ENCODE results near the gene LRIG2.

The LRIG2 gene

DNA sequence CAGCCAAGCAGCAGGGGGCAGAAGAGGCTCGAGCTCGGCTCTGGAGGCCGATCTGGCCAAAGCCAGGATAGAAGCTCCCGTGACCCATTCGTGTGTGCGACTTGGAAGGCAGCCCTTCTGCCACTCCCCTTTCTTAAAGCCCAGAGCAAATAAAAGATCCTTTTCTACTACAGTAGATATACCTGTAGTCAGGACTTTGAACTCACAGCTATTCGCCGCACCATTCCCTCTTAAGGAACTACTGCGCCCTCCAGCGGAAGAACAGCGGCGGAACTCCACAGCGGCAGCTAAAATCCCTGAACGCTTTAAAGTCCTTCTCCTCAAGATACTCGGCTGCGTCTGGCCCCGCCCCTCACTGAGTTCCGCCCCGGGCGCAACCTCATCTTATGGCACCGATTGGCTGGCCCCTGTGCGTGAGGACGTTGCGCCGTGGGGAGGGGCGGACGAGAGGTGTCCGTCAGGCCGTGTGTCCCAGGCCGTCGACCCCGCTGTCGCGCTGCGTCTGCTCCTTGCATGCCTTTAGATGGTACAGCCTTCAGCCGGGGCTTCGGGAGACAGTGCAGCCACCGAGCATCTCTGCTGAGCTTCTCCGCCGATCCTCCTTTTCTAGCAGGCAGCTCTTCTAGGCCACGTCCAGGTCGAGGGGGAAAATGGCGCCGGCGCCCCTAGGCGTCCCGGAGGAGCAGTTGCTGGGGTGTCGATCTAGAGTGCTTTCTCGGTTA lies at the start of gene LRIG2 (continued):
- TF ChIP-seq ZNF707 (tag by site-specific recombination; IDR thresholded peaks at IDR 0.05) (no peak), SP2 (tag by site-specific recombination; IDR thresholded peaks at IDR 0.05) (peak; percentile 95), YY2 (tag by site-specific recombination; IDR thresholded peaks at IDR 0.05) (no peak), ZNF544 (tag by site-specific recombination; IDR thresholded peaks at IDR 0.05) (no peak), ZSCAN23 (tag by site-specific recombination; IDR thresholded peaks at IDR 0.05) (no peak), SP7 (tag by site-specific recombination; IDR thresholded peaks at IDR 0.05) (peak; percentile 68; the same call in 1 of the 2 replicates), ZNF350 (tag by site-specific recombination; IDR thresholded peaks at IDR 0.05) (no peak), ZNF585B (tag by site-specific recombination; IDR thresholded peaks at IDR 0.05) (no peak), ZNF48 (tag by site-specific recombination; IDR thresholded peaks at IDR 0.05) (no peak), OSR2 (tag by site-specific recombination; IDR thresholded peaks at IDR 0.05) (no peak), ZNF76 (tag by site-specific recombination; IDR thresholded peaks at IDR 0.05; ENCODE audit: borderline replicate concordance, low read depth) (no peak), ZNF138 (tag by site-specific recombination; IDR thresholded peaks at IDR 0.05; ENCODE audit: borderline replicate concordance) (no peak), REPIN1 (tag by site-specific recombination; IDR thresholded peaks at IDR 0.05; ENCODE audit: low read depth) (peak; percentile 66; the same call in 1 of the 2 replicates), OVOL3 (tag by site-specific recombination; IDR thresholded peaks at IDR 0.05) (no peak), ZNF2 (tag by site-specific recombination; IDR thresholded peaks at IDR 0.05) (peak; percentile 56), FEZF1 (tag by site-specific recombination; IDR thresholded peaks at IDR 0.05) (no peak), ZNF830 (tag by site-specific recombination; IDR thresholded peaks at IDR 0.05; ENCODE audit: low read depth) (no peak), ZNF146 (tag by site-specific recombination; IDR thresholded peaks at IDR 0.05) (no peak), ZFP41 (tag by site-specific recombination; IDR thresholded peaks at IDR 0.05; ENCODE audit: borderline replicate concordance) (no peak), ZNF341 (tag by site-specific recombination; IDR thresholded peaks at IDR 0.05; ENCODE audit: low read depth) (peak; percentile 90)
- TF ChIP-seq, protein P1, sequence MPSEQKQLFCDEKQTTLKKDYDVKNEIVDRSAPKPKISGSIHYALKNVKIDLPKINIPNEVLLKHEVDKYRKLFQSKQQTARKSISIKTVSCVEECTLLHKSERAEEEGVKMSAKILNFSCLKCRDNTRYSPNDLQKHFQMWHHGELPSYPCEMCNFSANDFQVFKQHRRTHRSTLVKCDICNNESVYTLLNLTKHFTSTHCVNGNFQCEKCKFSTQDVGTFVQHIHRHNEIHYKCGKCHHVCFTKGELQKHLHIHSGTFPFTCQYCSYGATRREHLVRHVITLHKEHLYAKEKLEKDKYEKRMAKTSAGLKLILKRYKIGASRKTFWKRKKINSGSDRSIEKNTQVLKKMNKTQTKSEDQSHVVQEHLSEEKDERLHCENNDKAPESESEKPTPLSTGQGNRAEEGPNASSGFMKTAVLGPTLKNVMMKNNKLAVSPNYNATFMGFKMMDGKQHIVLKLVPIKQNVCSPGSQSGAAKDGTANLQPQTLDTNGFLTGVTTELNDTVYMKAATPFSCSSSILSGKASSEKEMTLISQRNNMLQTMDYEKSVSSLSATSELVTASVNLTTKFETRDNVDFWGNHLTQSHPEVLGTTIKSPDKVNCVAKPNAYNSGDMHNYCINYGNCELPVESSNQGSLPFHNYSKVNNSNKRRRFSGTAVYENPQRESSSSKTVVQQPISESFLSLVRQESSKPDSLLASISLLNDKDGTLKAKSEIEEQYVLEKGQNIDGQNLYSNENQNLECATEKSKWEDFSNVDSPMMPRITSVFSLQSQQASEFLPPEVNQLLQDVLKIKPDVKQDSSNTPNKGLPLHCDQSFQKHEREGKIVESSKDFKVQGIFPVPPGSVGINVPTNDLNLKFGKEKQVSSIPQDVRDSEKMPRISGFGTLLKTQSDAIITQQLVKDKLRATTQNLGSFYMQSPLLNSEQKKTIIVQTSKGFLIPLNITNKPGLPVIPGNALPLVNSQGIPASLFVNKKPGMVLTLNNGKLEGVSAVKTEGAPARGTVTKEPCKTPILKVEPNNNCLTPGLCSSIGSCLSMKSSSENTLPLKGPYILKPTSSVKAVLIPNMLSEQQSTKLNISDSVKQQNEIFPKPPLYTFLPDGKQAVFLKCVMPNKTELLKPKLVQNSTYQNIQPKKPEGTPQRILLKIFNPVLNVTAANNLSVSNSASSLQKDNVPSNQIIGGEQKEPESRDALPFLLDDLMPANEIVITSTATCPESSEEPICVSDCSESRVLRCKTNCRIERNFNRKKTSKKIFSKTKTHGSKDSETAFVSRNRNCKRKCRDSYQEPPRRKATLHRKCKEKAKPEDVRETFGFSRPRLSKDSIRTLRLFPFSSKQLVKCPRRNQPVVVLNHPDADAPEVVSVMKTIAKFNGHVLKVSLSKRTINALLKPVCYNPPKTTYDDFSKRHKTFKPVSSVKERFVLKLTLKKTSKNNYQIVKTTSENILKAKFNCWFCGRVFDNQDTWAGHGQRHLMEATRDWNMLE (tag by site-specific recombination; conservative IDR thresholded peaks at IDR 0.05; ENCODE audit: low read depth), result peak; percentile 29; the same call in 1 of the 2 replicates
- TF ChIP-seq, protein P2, sequence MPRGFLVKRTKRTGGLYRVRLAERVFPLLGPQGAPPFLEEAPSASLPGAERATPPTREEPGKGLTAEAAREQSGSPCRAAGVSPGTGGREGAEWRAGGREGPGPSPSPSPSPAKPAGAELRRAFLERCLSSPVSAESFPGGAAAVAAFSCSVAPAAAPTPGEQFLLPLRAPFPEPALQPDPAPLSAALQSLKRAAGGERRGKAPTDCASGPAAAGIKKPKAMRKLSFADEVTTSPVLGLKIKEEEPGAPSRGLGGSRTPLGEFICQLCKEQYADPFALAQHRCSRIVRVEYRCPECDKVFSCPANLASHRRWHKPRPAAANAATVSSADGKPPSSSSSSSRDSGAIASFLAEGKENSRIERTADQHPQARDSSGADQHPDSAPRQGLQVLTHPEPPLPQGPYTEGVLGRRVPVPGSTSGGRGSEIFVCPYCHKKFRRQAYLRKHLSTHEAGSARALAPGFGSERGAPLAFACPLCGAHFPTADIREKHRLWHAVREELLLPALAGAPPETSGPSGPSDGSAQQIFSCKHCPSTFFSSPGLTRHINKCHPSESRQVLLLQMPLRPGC (tag by site-specific recombination; IDR thresholded peaks at IDR 0.05), result peak; percentile 24
- TF ChIP-seq, protein P3, sequence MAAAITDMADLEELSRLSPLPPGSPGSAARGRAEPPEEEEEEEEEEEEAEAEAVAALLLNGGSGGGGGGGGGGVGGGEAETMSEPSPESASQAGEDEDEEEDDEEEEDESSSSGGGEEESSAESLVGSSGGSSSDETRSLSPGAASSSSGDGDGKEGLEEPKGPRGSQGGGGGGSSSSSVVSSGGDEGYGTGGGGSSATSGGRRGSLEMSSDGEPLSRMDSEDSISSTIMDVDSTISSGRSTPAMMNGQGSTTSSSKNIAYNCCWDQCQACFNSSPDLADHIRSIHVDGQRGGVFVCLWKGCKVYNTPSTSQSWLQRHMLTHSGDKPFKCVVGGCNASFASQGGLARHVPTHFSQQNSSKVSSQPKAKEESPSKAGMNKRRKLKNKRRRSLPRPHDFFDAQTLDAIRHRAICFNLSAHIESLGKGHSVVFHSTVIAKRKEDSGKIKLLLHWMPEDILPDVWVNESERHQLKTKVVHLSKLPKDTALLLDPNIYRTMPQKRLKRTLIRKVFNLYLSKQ (tag by site-specific recombination; IDR thresholded peaks at IDR 0.05; ENCODE audit: borderline replicate concordance), result no peak
- TF ChIP-seq, protein P4, sequence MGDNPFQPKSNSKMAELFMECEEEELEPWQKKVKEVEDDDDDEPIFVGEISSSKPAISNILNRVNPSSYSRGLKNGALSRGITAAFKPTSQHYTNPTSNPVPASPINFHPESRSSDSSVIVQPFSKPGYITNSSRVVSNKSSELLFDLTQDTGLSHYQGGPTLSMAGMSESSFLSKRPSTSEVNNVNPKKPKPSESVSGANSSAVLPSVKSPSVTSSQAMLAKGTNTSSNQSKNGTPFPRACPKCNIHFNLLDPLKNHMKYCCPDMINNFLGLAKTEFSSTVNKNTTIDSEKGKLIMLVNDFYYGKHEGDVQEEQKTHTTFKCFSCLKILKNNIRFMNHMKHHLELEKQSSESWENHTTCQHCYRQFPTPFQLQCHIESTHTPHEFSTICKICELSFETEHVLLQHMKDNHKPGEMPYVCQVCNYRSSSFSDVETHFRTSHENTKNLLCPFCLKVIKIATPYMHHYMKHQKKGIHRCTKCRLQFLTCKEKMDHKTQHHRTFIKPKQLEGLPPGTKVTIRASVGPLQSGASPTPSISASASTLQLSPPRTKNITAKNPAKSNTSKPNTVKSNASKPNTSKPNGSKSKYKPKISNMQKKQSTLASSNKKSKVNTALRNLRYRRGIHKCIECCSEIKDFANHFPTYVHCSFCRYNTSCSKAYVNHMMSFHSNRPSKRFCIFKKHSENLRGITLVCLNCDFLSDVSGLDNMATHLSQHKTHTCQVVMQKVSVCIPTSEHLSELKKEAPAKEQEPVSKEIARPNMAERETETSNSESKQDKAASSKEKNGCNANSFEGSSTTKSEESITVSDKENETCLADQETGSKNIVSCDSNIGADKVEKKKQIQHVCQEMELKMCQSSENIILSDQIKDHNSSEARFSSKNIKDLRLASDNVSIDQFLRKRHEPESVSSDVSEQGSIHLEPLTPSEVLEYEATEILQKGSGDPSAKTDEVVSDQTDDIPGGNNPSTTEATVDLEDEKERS (tag by site-specific recombination; IDR thresholded peaks at IDR 0.05), result no peak
- TF ChIP-seq, protein P5, sequence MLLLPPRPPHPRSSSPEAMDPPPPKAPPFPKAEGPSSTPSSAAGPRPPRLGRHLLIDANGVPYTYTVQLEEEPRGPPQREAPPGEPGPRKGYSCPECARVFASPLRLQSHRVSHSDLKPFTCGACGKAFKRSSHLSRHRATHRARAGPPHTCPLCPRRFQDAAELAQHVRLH (tag by site-specific recombination; IDR thresholded peaks at IDR 0.05), result no peak
- TF ChIP-seq, protein P6, sequence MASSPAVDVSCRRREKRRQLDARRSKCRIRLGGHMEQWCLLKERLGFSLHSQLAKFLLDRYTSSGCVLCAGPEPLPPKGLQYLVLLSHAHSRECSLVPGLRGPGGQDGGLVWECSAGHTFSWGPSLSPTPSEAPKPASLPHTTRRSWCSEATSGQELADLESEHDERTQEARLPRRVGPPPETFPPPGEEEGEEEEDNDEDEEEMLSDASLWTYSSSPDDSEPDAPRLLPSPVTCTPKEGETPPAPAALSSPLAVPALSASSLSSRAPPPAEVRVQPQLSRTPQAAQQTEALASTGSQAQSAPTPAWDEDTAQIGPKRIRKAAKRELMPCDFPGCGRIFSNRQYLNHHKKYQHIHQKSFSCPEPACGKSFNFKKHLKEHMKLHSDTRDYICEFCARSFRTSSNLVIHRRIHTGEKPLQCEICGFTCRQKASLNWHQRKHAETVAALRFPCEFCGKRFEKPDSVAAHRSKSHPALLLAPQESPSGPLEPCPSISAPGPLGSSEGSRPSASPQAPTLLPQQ (tag by site-specific recombination; IDR thresholded peaks at IDR 0.05), result peak; percentile 99

All from HEK293 (cell line).